GM18873 (cell line): ENCODE measurements around the gene EHHADH.

Experiments used
- ATAC-seq: cut with Tn5 transposase; IDR thresholded peaks from one replicate; pipeline ENCODE4 v1.9.1; 2021; ENCODE audit warnings: mild to moderate bottlenecking, moderate library complexity, moderate number of reproducible peaks; ENCODE audit not compliant: unreplicated experiment, low FRiP score

The EHHADH gene

GRCh38 chr3:185200639-185201038 is 53.2 kb downstream of the EHHADH start:
- ATAC-seq = no peak

- no peak for ATAC-seq
Measured at GRCh38 chr3:185199671-185200070, 54.2 kb downstream of the EHHADH start.

- no peak for ATAC-seq
Measured at GRCh38 chr3:185199206-185199605, 54.6 kb downstream of the EHHADH start.

GRCh38 chr3:185197068-185197467 is 56.8 kb downstream of the EHHADH start:
- no peak for ATAC-seq

- ATAC-seq = no peak
Measured at GRCh38 chr3:185195652-185196051, 58.2 kb downstream of the EHHADH start.

GRCh38 chr3:185188816-185189215 is 65.0 kb downstream of the EHHADH start:
- no peak for ATAC-seq

GRCh38 chr3:185187391-185187790 is 66.5 kb downstream of the EHHADH start:
- no peak for ATAC-seq

GRCh38 chr3:185176750-185177359 is 77.0 kb downstream of the EHHADH start:
- ATAC-seq = no peak

GRCh38 chr3:185175370-185175987 is 78.4 kb downstream of the EHHADH start:
- ATAC-seq = peak; percentile 60

- peak; percentile 55 for ATAC-seq
Measured at GRCh38 chr3:185172086-185173049, 81.5 kb downstream of the EHHADH start.

GRCh38 chr3:185164428-185165217 is 89.2 kb downstream of the EHHADH start:
- no peak for ATAC-seq

GRCh38 chr3:185162634-185163033 is 91.2 kb downstream of the EHHADH start:
- ATAC-seq = no peak

GRCh38 chr3:185161761-185162160 is 92.1 kb downstream of the EHHADH start:
- ATAC-seq = no peak

GRCh38 chr3:185157347-185157746 is 96.5 kb downstream of the EHHADH start:
- no peak for ATAC-seq

- no peak for ATAC-seq
Measured at GRCh38 chr3:185155678-185156077, 98.2 kb downstream of the EHHADH start.

GRCh38 chr3:185153861-185154629 is 99.8 kb downstream of the EHHADH start:
- ATAC-seq = no peak

- ATAC-seq = peak; percentile 22
Measured at GRCh38 chr3:185153171-185153771, 100.6 kb downstream of the EHHADH start.

GRCh38 chr3:185152410-185153170 is 101.3 kb downstream of the EHHADH start, which contains the start of gene C3orf70:
TSS of gene C3orf70 (minus strand) at chr3:185153060. CDS start at chr3:185152823, 237 bp downstream.
- peak; percentile 67 for ATAC-seq
